ENCODE data around the gene LAPTM5. TPM values are rescaled to one million over a fixed set of nuclear protein-coding genes. Genes with fewer than 3 reads are reported as not detected.

LAPTM5 gene
- total RNA-seq, 1 donor from 2014 or later = 0.77 TPM

DNA sequence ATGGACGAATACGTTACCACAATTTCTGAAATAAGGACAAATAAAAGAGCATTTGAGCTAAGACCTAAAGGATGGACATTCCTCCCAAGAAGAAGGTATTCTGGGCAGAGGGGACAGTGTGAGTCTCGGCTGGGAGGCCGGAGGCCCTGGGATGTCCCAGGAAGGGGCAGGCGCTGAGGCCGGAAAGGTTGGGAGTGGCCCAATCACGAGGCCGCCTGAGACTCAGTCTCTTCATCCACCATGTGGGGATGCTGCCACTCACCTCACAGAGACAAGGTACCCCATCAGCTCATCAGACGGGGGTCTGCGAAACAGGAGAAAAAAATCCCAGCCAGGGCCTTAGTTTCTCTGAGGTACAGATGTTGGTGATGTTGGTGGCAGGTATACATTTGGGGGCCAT lies 24.3 kb upstream of the LAPTM5 start:
- no peak for FAIRE-seq
- Histone ChIP-seq H3K9me3 (ENCODE audit: insufficient read depth, low read depth, low read length) (no peaks in the 10 kb centered on the region), H3K4me3 (ENCODE audit: insufficient read depth, low read depth, low read length) (no peak overlapping the region), H3K27me3 (ENCODE audit: insufficient read depth, low read length) (no peaks in the 10 kb centered on the region), H2AFZ (ENCODE audit: low read depth, low read length) (no peak overlapping the region), H3K36me3 (ENCODE audit: insufficient read depth, low read length) (no peaks in the 10 kb centered on the region), H3K9ac (ENCODE audit: low read length) (no peak overlapping the region), H3K79me2 (ENCODE audit: insufficient read depth, low read length) (no peaks in the 10 kb centered on the region), H3K4me1 (ENCODE audit: insufficient read depth, low read length) (peaks cover 13% of the 10 kb centered on the region), H3K4me2 (ENCODE audit: low read length) (no peak overlapping the region), H4K20me1 (ENCODE audit: insufficient read depth, low read length) (no peaks in the 10 kb centered on the region), H3K27ac (ENCODE audit: low read depth, low read length) (no peak overlapping the region)
- no peaks in the 10 kb centered on the region for H3K36me3 Mint-ChIP-seq (ENCODE audit: low read depth, unreplicated experiment)
- TF ChIP-seq, protein P1, sequence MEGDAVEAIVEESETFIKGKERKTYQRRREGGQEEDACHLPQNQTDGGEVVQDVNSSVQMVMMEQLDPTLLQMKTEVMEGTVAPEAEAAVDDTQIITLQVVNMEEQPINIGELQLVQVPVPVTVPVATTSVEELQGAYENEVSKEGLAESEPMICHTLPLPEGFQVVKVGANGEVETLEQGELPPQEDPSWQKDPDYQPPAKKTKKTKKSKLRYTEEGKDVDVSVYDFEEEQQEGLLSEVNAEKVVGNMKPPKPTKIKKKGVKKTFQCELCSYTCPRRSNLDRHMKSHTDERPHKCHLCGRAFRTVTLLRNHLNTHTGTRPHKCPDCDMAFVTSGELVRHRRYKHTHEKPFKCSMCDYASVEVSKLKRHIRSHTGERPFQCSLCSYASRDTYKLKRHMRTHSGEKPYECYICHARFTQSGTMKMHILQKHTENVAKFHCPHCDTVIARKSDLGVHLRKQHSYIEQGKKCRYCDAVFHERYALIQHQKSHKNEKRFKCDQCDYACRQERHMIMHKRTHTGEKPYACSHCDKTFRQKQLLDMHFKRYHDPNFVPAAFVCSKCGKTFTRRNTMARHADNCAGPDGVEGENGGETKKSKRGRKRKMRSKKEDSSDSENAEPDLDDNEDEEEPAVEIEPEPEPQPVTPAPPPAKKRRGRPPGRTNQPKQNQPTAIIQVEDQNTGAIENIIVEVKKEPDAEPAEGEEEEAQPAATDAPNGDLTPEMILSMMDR (IDR thresholded peaks at IDR 0.05; ENCODE audit: insufficient read depth, low read depth, low read length) = no peak
- TF ChIP-seq EZH2 (IDR thresholded peaks at IDR 0.05; ENCODE audit: insufficient read depth, low read length) = no peak
- peaks cover 2% of the 10 kb centered on the region for H3K4me1 Mint-ChIP-seq (ENCODE audit: low read depth, unreplicated experiment)
- no peaks in the 10 kb centered on the region for H3K9me3 Mint-ChIP-seq (ENCODE audit: unreplicated experiment)
- no peak for DNase-seq (ENCODE audit: low read depth)
- no peak overlapping the region for H3K27ac Mint-ChIP-seq (ENCODE audit: unreplicated experiment)
- H3K27me3 Mint-ChIP-seq (ENCODE audit: low read depth, unreplicated experiment) = peaks cover 32% of the 10 kb centered on the region
- no peak overlapping the region for H3K4me3 Mint-ChIP-seq (ENCODE audit: unreplicated experiment)

DNA sequence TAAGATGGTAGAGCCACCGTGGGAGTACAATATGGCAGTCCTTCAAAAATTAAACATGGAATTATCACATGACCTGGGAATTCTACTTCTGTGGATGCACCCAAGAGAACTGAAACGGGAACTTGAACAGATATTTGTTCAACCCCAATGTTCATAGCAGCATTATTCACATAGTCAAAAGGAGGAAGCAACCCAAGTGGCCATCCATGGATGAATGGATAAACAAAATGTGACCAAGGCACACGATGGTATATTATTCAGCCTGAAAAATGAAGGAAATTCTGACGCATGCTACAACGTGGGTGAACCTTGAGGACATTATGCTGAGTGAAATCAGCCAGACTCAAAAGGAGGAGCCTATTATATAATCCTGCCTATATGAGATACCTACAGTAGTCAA lies 22.8 kb upstream of the LAPTM5 start:
- H3K9ac ChIP-seq (ENCODE audit: low read length) = no peak overlapping the region
- H3K9me3 ChIP-seq (ENCODE audit: insufficient read depth, low read depth, low read length) = no peaks in the 10 kb centered on the region
- no peaks in the 10 kb centered on the region for H3K79me2 ChIP-seq (ENCODE audit: insufficient read depth, low read length)
- FAIRE-seq = no peak
- H3K27me3 ChIP-seq (ENCODE audit: insufficient read depth, low read length) = no peaks in the 10 kb centered on the region
- no peaks in the 10 kb centered on the region for H3K36me3 ChIP-seq (ENCODE audit: insufficient read depth, low read length)
- H3K27me3 Mint-ChIP-seq (ENCODE audit: low read depth, unreplicated experiment) = peaks cover 26% of the 10 kb centered on the region
- no peaks in the 10 kb centered on the region for H3K36me3 Mint-ChIP-seq (ENCODE audit: low read depth, unreplicated experiment)
- no peak overlapping the region for H3K4me3 Mint-ChIP-seq (ENCODE audit: unreplicated experiment)
- peaks cover 2% of the 10 kb centered on the region for H3K4me1 Mint-ChIP-seq (ENCODE audit: low read depth, unreplicated experiment)
- no peak overlapping the region for H3K4me3 ChIP-seq (ENCODE audit: insufficient read depth, low read depth, low read length)
- H4K20me1 ChIP-seq (ENCODE audit: insufficient read depth, low read length) = no peaks in the 10 kb centered on the region
- no peak overlapping the region for H3K27ac Mint-ChIP-seq (ENCODE audit: unreplicated experiment)
- H3K4me2 ChIP-seq (ENCODE audit: low read length) = no peak overlapping the region
- peaks cover 13% of the 10 kb centered on the region for H3K4me1 ChIP-seq (ENCODE audit: insufficient read depth, low read length)
- no peak overlapping the region for H3K27ac ChIP-seq (ENCODE audit: low read depth, low read length)
- no peak for DNase-seq (ENCODE audit: low read depth)
- H3K9me3 Mint-ChIP-seq (ENCODE audit: unreplicated experiment) = no peaks in the 10 kb centered on the region
- no peak overlapping the region for H2AFZ ChIP-seq (ENCODE audit: low read depth, low read length)
- no peak for TF ChIP-seq EZH2 (IDR thresholded peaks at IDR 0.05; ENCODE audit: insufficient read depth, low read length)
- TF ChIP-seq, protein P1 (IDR thresholded peaks at IDR 0.05; ENCODE audit: insufficient read depth, low read depth, low read length) = no peak

DNA sequence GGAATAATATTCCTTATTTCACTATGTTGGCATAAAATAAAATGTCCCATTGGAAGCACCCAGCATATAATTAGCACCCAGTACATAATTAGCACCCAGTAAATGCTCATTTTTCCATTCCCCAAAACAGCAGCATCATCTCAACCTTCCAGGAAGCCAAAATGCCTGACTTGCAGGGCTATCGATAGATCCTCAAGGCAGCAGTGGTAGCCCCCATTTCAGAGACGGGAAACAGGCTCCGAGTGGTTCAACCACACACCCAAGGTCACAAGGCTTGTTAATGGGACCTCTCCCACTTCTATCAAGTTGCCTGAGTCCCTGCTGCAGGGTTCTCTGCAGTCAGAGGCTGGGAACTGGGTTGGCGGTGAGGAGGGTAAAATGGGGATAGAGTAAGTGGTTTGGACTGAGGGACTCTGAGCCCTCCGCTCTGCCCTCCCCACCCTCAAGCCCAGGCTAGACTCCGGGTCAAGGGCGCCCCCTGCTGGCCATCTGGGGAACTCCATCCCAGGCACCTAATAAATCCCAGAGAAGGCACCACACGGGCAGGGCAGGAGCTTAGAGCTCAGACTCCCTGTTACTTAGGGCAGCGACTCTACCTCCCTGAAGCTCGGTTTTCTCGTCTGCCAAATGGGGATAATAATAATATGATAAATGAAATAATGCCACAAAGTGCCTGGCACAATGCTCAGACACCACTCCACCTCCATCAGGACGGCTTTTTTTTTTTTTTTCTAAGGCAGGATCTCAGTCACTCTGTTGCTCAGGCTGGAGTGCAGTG lies 21.9 kb upstream of the LAPTM5 start:
- Histone ChIP-seq H3K9me3 (ENCODE audit: insufficient read depth, low read depth, low read length) (no peaks in the 10 kb centered on the region), H3K4me1 (ENCODE audit: insufficient read depth, low read length) (peaks cover 13% of the 10 kb centered on the region), H4K20me1 (ENCODE audit: insufficient read depth, low read length) (no peaks in the 10 kb centered on the region), H3K4me2 (ENCODE audit: low read length) (no peak overlapping the region), H3K79me2 (ENCODE audit: insufficient read depth, low read length) (no peaks in the 10 kb centered on the region), H3K27me3 (ENCODE audit: insufficient read depth, low read length) (no peaks in the 10 kb centered on the region), H2AFZ (ENCODE audit: low read depth, low read length) (no peak overlapping the region), H3K27ac (ENCODE audit: low read depth, low read length) (no peak overlapping the region), H3K4me3 (ENCODE audit: insufficient read depth, low read depth, low read length) (no peak overlapping the region), H3K36me3 (ENCODE audit: insufficient read depth, low read length) (no peaks in the 10 kb centered on the region), H3K9ac (ENCODE audit: low read length) (no peak overlapping the region)
- Mint-ChIP-seq H3K4me1 (ENCODE audit: low read depth, unreplicated experiment) (peaks cover 2% of the 10 kb centered on the region), H3K36me3 (ENCODE audit: low read depth, unreplicated experiment) (no peaks in the 10 kb centered on the region), H3K4me3 (ENCODE audit: unreplicated experiment) (no peak overlapping the region), H3K27me3 (ENCODE audit: low read depth, unreplicated experiment) (peaks cover 22% of the 10 kb centered on the region), H3K27ac (ENCODE audit: unreplicated experiment) (no peak overlapping the region), H3K9me3 (ENCODE audit: unreplicated experiment) (no peaks in the 10 kb centered on the region)
- TF ChIP-seq, protein P1 (IDR thresholded peaks at IDR 0.05; ENCODE audit: insufficient read depth, low read depth, low read length) = peak; percentile 78
- no peak for TF ChIP-seq EZH2 (IDR thresholded peaks at IDR 0.05; ENCODE audit: insufficient read depth, low read length)
- DNase-seq (ENCODE audit: low read depth) = no peak
- no peak for FAIRE-seq
